Esophagus squamous epithelium (tissue), 5 donors: ENCODE results near the gene PRKCE. TPM values are rescaled to one million over a fixed set of nuclear protein-coding genes. Genes with fewer than 3 reads are reported as not detected.
A peak's percentile ranks its signal among the peaks of the same experiment; 100 is the strongest.

Experiments
- DNase-seq: peaks from one replicate; lab custom pipeline; 2025; lab: John Stamatoyannopoulos, UW
- H3K27ac ChIP-seq, 4 donors: fragments of 200-600 bp; sonication (generic); one replicate each; pipeline ENCODE4 v1.5.1; 2016 to 2019; ENCODE audit warnings: mild to moderate bottlenecking in 1 of 4
- H3K27me3 ChIP-seq, 4 donors: fragments of 200-600 bp; sonication (generic); 1 replicate in 3 of 4; 2 replicates in 1 of 4; pipeline versions ENCODE4 v1.5.1 to v1.6.0; 2017 to 2021; ENCODE audit warnings: antibody characterized with exemption in 1 of 4
- H3K36me3 ChIP-seq, 3 donors: fragments of 200-600 bp; sonication (generic); one replicate each; pipeline ENCODE4 v1.5.1; 2016 to 2019
- H3K4me1 ChIP-seq, 3 donors: fragments of 200-600 bp; sonication (generic); one replicate each; pipeline ENCODE4 v1.5.1; 2017 to 2019
- H3K4me3 ChIP-seq, 4 donors: fragments of 200-600 bp; sonication (generic); 1 replicate in 3 of 4; 2 replicates in 1 of 4; pipeline ENCODE4 v1.5.1; 2016 to 2019; ENCODE audit warnings: mild to moderate bottlenecking in 2 of 4, moderate library complexity in 1 of 4
- H3K9me3 ChIP-seq, 3 donors: fragments of 200-600 bp; sonication (generic); one replicate each; pipeline ENCODE4 v1.5.1; 2016 to 2019
- POLR2A ChIP-seq, 4 donors: fragments of 450-650 bp; IDR thresholded peaks; one replicate each; pipeline ENCODE4 v1.6.1; 2017; ENCODE audit warnings: antibody characterized with exemption in 4 of 4, mild to moderate bottlenecking in 4 of 4, moderate library complexity in 3 of 4
- WGBS, 2 donors: methylation state at CpG; one replicate each; pipeline ENCODE4 v1.1.5; 2018; 5-methylcytosine and 5-hydroxymethylcytosine counted together
- intact Hi-C: fragments of 100-400 bp; cut with DNase I; formaldehyde crosslinking; loops from one replicate; pipeline ENCODE4 v1.15.0; 2022
- total RNA-seq, 4 donors: library from RNA; depleted of rRNA; stranded (reverse); fragments of >200 nt; gene quantifications; one replicate each; pipeline ENCODE4 v1.1.0, GENCODE V29; 2016
- TF ChIP-seq, protein P1 (sequence below), 6 experiments: fragments of 450-650 bp in 4 of 6; fragments of 200-600 bp in 2 of 6; sonication (generic) in 2 of 6; IDR thresholded peaks; one replicate each; pipeline ENCODE4 v1.5.1; 2016 to 2019; ENCODE audit warnings: antibody characterized with exemption in 6 of 6, mild to moderate bottlenecking in 4 of 6, moderate library complexity in 4 of 6
- donor health status: DM: yes; HTN: yes; CAD: no.

The PRKCE gene
- total RNA-seq, 4 donors from 2014 or later, result 6.5 to 13.7 (median 9.9) TPM

DNA sequence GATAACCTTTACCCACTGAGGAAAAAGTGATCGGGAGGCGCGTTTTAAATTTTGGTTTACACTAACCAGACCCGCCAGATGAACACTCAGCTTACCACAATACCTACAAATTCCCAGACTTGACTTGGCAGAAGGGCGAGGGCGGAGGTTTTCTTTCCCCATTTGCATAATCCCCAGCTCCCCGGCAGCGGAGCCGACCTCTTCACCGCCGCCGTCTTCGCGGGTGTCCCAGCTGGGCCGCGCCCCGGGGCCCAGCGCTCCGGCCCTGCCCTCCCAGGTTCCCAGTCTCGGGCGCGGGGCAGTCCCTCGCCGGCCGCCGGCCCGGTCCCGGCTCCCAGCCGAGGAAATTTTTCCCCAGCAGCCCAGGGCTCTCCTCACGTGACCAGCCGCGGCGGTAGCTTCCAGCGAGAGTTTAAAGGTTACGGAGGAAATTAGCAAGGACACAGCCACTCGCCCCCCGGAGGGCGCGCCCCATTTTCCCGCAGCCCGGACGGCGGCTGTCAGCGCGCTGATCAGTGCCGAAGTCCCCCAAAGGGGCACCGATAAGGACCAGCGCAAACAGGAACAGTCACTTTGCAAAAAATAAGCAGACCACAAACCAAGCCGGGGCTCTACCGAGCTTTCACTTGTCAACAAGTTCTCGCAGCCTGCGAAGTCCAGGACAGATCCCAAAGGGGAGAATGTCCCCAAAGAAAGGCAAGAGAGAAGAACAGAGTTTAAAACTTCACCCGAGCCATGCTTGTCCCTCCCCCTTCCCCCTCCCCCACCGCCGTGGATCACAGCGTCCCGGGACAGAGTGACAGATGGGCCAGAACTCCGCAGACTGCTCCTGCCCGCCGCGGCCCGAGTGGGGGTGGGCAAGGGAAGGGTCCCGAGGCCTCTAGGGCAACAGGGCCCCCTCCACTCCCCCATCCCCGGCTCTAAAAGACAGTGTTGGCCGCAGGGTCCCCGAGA, 1.3 kb upstream of the PRKCE start:
- Histone ChIP-seq H3K4me1 (peaks cover 12 to 55% (median 21%) of the 10 kb centered on the region in 3 donors), H3K36me3 (no peaks in the 10 kb centered on the region), H3K27ac (peak overlapping the region; percentile 93 to 100 (median 99)), H3K27me3 (no peaks in the 10 kb centered on the region), H3K9me3 (no peaks in the 10 kb centered on the region), H3K4me3 (peak overlapping the region; percentile 68 to 100 (median 89))
- TF ChIP-seq, protein P1, sequence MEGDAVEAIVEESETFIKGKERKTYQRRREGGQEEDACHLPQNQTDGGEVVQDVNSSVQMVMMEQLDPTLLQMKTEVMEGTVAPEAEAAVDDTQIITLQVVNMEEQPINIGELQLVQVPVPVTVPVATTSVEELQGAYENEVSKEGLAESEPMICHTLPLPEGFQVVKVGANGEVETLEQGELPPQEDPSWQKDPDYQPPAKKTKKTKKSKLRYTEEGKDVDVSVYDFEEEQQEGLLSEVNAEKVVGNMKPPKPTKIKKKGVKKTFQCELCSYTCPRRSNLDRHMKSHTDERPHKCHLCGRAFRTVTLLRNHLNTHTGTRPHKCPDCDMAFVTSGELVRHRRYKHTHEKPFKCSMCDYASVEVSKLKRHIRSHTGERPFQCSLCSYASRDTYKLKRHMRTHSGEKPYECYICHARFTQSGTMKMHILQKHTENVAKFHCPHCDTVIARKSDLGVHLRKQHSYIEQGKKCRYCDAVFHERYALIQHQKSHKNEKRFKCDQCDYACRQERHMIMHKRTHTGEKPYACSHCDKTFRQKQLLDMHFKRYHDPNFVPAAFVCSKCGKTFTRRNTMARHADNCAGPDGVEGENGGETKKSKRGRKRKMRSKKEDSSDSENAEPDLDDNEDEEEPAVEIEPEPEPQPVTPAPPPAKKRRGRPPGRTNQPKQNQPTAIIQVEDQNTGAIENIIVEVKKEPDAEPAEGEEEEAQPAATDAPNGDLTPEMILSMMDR (IDR thresholded peaks at IDR 0.05), result peak in 1 of 6 experiments; percentile 12
- TF ChIP-seq POLR2A (IDR thresholded peaks at IDR 0.05), result peak in 2 of 4 donors; percentile 35 to 48
- 0 to 1% methylated on average over 22 of the region's 66 CpGs for WGBS, 2 donors
- intact Hi-C loops, result loop anchor here (2.0 kb wide), 1 partner anchor 129 kb away; no protein-coding TSS in a partner anchor
- DNase-seq, result peak; percentile 24

- intact Hi-C loops, result no loop called here
- H3K9me3 ChIP-seq, result no peaks in the 10 kb centered on the region
- peak overlapping the region; percentile 68 to 100 (median 89) for H3K4me3 ChIP-seq
- H3K27ac ChIP-seq, result peak overlapping the region; percentile 93 to 100 (median 99)
- peaks cover 12 to 55% (median 21%) of the 10 kb centered on the region in 3 donors for H3K4me1 ChIP-seq
- WGBS, 2 donors, result 0% methylated on average over 11 of the region's 79 CpGs; no CpG with 5 or more reads in 1 of the 2 donors
- peak; percentile 91 for DNase-seq
- no peaks in the 10 kb centered on the region for H3K36me3 ChIP-seq
- TF ChIP-seq, protein P1 (IDR thresholded peaks at IDR 0.05), result peak; percentile 16 to 68 (median 56)
- peak in 3 of 4 donors; percentile 88 to 96 (median 92) for TF ChIP-seq POLR2A (IDR thresholded peaks at IDR 0.05)
- no peaks in the 10 kb centered on the region for H3K27me3 ChIP-seq
Observed at GRCh38 chr2:45650851-45651414, 542 bp upstream of the PRKCE start.

DNA sequence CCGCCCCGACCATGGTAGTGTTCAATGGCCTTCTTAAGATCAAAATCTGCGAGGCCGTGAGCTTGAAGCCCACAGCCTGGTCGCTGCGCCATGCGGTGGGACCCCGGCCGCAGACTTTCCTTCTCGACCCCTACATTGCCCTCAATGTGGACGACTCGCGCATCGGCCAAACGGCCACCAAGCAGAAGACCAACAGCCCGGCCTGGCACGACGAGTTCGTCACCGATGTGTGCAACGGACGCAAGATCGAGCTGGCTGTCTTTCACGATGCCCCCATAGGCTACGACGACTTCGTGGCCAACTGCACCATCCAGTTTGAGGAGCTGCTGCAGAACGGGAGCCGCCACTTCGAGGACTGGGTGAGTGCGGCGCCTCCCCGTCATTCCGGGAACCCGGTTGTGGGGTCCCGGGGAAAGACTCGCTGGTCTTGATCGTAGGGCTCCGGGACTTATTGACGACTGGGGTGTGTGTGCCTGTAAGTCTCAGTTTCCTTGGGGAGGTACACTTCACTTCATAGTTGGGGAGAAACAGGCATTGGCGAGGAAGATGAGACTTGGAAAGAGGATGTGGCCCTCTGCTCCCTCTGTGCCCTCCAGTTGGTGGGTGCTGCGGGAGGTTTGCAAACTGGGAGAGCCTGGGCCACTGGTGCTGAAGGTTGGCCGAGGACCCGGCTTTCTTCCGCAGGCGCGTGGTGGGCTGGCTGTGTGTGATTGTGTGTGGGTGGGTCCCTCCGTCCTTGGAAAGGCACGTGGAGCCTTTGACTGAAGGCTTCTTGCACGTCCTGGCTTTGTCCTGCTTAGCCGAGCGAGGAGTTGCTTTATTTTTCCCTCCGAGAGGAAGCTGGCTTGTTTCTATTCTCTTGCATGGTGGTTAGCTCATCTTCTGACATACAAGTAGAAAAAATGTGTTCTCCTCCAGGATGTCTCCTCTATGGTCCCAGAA, 886 bp downstream of the PRKCE start:
- Histone ChIP-seq H3K9me3 (no peaks in the 10 kb centered on the region), H3K4me3 (peak overlapping the region; percentile 68 to 100 (median 89)), H3K27ac (peak overlapping the region; percentile 93 to 100 (median 99)), H3K36me3 (no peaks in the 10 kb centered on the region), H3K27me3 (no peaks in the 10 kb centered on the region), H3K4me1 (peaks cover 12 to 55% (median 21%) of the 10 kb centered on the region in 3 donors)
- intact Hi-C loops, result no loop called here
- 0% methylated on average over 9 to 14 of the region's 53 CpGs for WGBS, 2 donors
- TF ChIP-seq POLR2A (IDR thresholded peaks at IDR 0.05), result no peak
- TF ChIP-seq, protein P1 (IDR thresholded peaks at IDR 0.05), result no peak
- no peak for DNase-seq

- no peak for DNase-seq
- Histone ChIP-seq H3K4me3 (peak overlapping the region; percentile 68 to 100 (median 89)), H3K27me3 (no peaks in the 10 kb centered on the region), H3K36me3 (no peaks in the 10 kb centered on the region), H3K27ac (no peak overlapping the region), H3K4me1 (peaks cover 12 to 48% (median 21%) of the 10 kb centered on the region in 3 donors), H3K9me3 (no peaks in the 10 kb centered on the region)
- WGBS, 2 donors, result 68 to 74% methylated on average over 5 of the region's 5 CpGs
- no peak for TF ChIP-seq POLR2A (IDR thresholded peaks at IDR 0.05)
- TF ChIP-seq, protein P1 (IDR thresholded peaks at IDR 0.05), result no peak
- intact Hi-C loops, result no loop called here
Observed at GRCh38 chr2:45653122-45653913, 1.8 kb downstream of the PRKCE start.
